H9 (cell line): ENCODE measurements around the gene HGS. TPM values are rescaled to one million over a fixed set of nuclear protein-coding genes. Genes with fewer than 3 reads are reported as not detected.

Source experiments
- DNase-seq: peaks from one replicate; pipeline ENCODE4 v3.0.0-alpha.2; 2017
- H2AFZ ChIP-seq: one replicate; pipeline ENCODE4 v1.6.1; 2013; ENCODE audit warnings: mild to moderate bottlenecking, low read length, control low read depth, moderate library complexity
- H2AK5ac ChIP-seq: 2 replicates; pipeline ENCODE4 v1.6.1; 2013; ENCODE audit warnings: low read length, control low read depth, mixed read lengths; ENCODE audit not compliant: insufficient read length
- H2BK120ac ChIP-seq: one replicate; pipeline ENCODE4 v1.6.1; 2013; ENCODE audit warnings: low read depth, mild to moderate bottlenecking, low read length, control low read depth, inconsistent platforms; ENCODE audit not compliant: poor library complexity, severe bottlenecking
- H2BK12ac ChIP-seq: 2 replicates; pipeline ENCODE4 v1.6.1; 2013; ENCODE audit warnings: low read length, control low read depth, mixed read lengths, low read depth; ENCODE audit not compliant: insufficient read length
- H2BK15ac ChIP-seq: 2 replicates; pipeline ENCODE4 v1.6.1; 2013; ENCODE audit warnings: low read depth, low read length, control low read depth
- H2BK20ac ChIP-seq: one replicate; pipeline ENCODE4 v1.6.1; 2013; ENCODE audit warnings: low read depth, mild to moderate bottlenecking, low read length, control low read depth, inconsistent platforms; ENCODE audit not compliant: poor library complexity, severe bottlenecking
- H2BK5ac ChIP-seq: 2 replicates; pipeline ENCODE4 v1.6.1; 2013; ENCODE audit warnings: low read length, control low read depth, mixed read lengths; ENCODE audit not compliant: insufficient read length
- H3K14ac ChIP-seq: 2 replicates; pipeline ENCODE4 v1.6.1; 2013; ENCODE audit warnings: low read length, control low read depth; ENCODE audit not compliant: insufficient read depth
- H3K18ac ChIP-seq: 2 replicates; pipeline ENCODE4 v1.6.1; 2013; ENCODE audit warnings: low read depth, mild to moderate bottlenecking, mixed read lengths, low read length, control low read depth; ENCODE audit not compliant: insufficient read length
- H3K23ac ChIP-seq: 2 replicates; pipeline ENCODE4 v1.6.1; 2013; ENCODE audit warnings: low read length, control low read depth, mixed read lengths, low read depth; ENCODE audit not compliant: insufficient read length
- H3K23me2 ChIP-seq: 2 replicates; pipeline ENCODE4 v1.6.1; 2013; ENCODE audit warnings: low read depth, mild to moderate bottlenecking, mixed read lengths, low read length, control low read depth; ENCODE audit not compliant: insufficient read length, poor library complexity, severe bottlenecking
- H3K27ac ChIP-seq: 2 replicates; pipeline ENCODE4 v1.5.1; 2013; ENCODE audit warnings: low read length, control low read depth, mixed read lengths, low read depth; ENCODE audit not compliant: insufficient read length
- H3K27me3 ChIP-seq: 2 replicates; pipeline ENCODE4 v1.6.1; 2013; ENCODE audit warnings: low read length, control low read depth, inconsistent platforms; ENCODE audit not compliant: insufficient read depth
- H3K4ac ChIP-seq: 2 replicates; pipeline ENCODE4 v1.6.1; 2013; ENCODE audit warnings: low read depth, mild to moderate bottlenecking, control low read depth, inconsistent platforms, low read length, moderate library complexity
- H3K4me1 ChIP-seq: 2 replicates; pipeline ENCODE4 v1.6.1; 2013; ENCODE audit warnings: low read length, control low read depth, inconsistent platforms; ENCODE audit not compliant: insufficient read depth
- H3K4me2 ChIP-seq: 2 replicates; pipeline ENCODE4 v1.6.1; 2013; ENCODE audit warnings: low read length, control low read depth, mixed read lengths; ENCODE audit not compliant: insufficient read length, insufficient read depth
- H3K56ac ChIP-seq: 2 replicates; pipeline ENCODE4 v1.6.1; 2013; ENCODE audit warnings: low read depth, mild to moderate bottlenecking, mixed read lengths, low read length, control low read depth; ENCODE audit not compliant: insufficient read length
- H3K79me1 ChIP-seq: 2 replicates; pipeline ENCODE4 v1.6.1; 2013; ENCODE audit warnings: low read depth, mild to moderate bottlenecking, moderate library complexity, low read length, control low read depth, inconsistent platforms; ENCODE audit not compliant: insufficient read depth, poor library complexity, severe bottlenecking
- H3K79me2 ChIP-seq: 2 replicates; pipeline ENCODE4 v1.6.1; 2013; ENCODE audit warnings: low read length, control low read depth, inconsistent platforms; ENCODE audit not compliant: insufficient read depth
- H3K9ac ChIP-seq: 2 replicates; pipeline ENCODE4 v1.6.1; 2013; ENCODE audit warnings: low read length, control low read depth, mixed read lengths; ENCODE audit not compliant: insufficient read length; ENCODE audit errors: extremely low read depth
- H3K9me3 ChIP-seq: one replicate; pipeline ENCODE4 v1.6.1; 2013; ENCODE audit warnings: low read depth, low read length, inconsistent platforms; ENCODE audit not compliant: control insufficient read depth
- H3T11ph ChIP-seq: one replicate; pipeline ENCODE4 v1.6.1; 2013; ENCODE audit warnings: mild to moderate bottlenecking, low read length, control low read depth, inconsistent platforms
- H4K20me1 ChIP-seq: one replicate; pipeline ENCODE4 v1.6.1; 2013; ENCODE audit not compliant: control insufficient read depth, insufficient read length, insufficient read depth
- H4K5ac ChIP-seq: 2 replicates; pipeline ENCODE4 v1.6.1; 2013; ENCODE audit warnings: low read depth, mild to moderate bottlenecking, mixed read lengths, low read length, control low read depth; ENCODE audit not compliant: insufficient read length
- H4K8ac ChIP-seq: replicated peaks from 2 replicates; pipeline ENCODE4 v1.6.1; 2013; ENCODE audit warnings: low read length, control low read depth, mixed read lengths, low read depth; ENCODE audit not compliant: insufficient read length
- H4K91ac ChIP-seq: 2 replicates; pipeline ENCODE4 v1.6.1; 2013; ENCODE audit warnings: low read depth, mild to moderate bottlenecking, moderate library complexity, mixed read lengths, low read length, control low read depth; ENCODE audit not compliant: insufficient read length
- H3K27ac Mint-ChIP-seq, 3 experiments: 2 replicates in 2 of 3; 3 replicates in 1 of 3; pipeline ENCODE4 v1.8.0; 2020 to 2021; ENCODE audit warnings: mixed read lengths in 3 of 3, mild to moderate bottlenecking in 1 of 3, moderate library complexity in 1 of 3
- H3K27me3 Mint-ChIP-seq: 2 replicates; pipeline ENCODE4 v1.8.0; 2021; ENCODE audit warnings: low read depth, mild to moderate bottlenecking, moderate library complexity, mixed read lengths
- H3K36me3 Mint-ChIP-seq, 3 experiments: 2 replicates in 2 of 3; 3 replicates in 1 of 3; pipeline ENCODE4 v1.8.0; 2020 to 2021; ENCODE audit warnings: low read depth in 3 of 3, mixed read lengths in 3 of 3; ENCODE audit not compliant: insufficient read depth in 1 of 3
- H3K4me1 Mint-ChIP-seq, 2 experiments: 2 replicates each; pipeline ENCODE4 v1.8.0; 2020; ENCODE audit warnings: mixed read lengths in 2 of 2
- H3K4me3 Mint-ChIP-seq, 2 experiments: 2 replicates in 1 of 2; 3 replicates in 1 of 2; pipeline ENCODE4 v1.8.0; 2020 to 2021; ENCODE audit warnings: mild to moderate bottlenecking in 2 of 2, mixed read lengths in 2 of 2, moderate library complexity in 1 of 2
- H3K9me3 Mint-ChIP-seq, 2 experiments: 2 replicates in 1 of 2; 3 replicates in 1 of 2; pipeline ENCODE4 v1.8.0; 2020; ENCODE audit warnings: mild to moderate bottlenecking in 2 of 2, mixed read lengths in 2 of 2, moderate library complexity in 1 of 2
- CTCF ChIP-seq: fragments of 200-600 bp; sonication (generic); conservative IDR thresholded peaks from 3 replicates; pipeline ENCODE4 v1.8.0; 2021; ENCODE audit warnings: antibody characterized with exemption, mild to moderate bottlenecking
- WGBS: extraction: QIAGEN DNeasy Blood & Tissue Kit; methylation state at CpG from one replicate; pipeline ENCODE4 v1.1.7; 2013; ENCODE audit warnings: missing lambda C conversion rate, low lambda C conversion rate, mixed read lengths; ENCODE audit not compliant: insufficient read length; ENCODE audit errors: extremely low coverage; 5-methylcytosine and 5-hydroxymethylcytosine counted together
- total RNA-seq: library from RNA; stranded (reverse); gene quantifications from 2 replicates; pipeline ENCODE4 v1.2.1, GENCODE V29; 2021

The HGS gene
- total RNA-seq, 1 experiment from 2014 or later: 106 TPM

GRCh38 chr17:81688616-81689015 is 4.8 kb downstream of the HGS start:
- H3K9me3 Mint-ChIP-seq: no peaks in the 10 kb centered on the region
- no peak overlapping the region for H3K4me2 ChIP-seq
- TF ChIP-seq CTCF: no peak
- peaks cover 6% of the 10 kb centered on the region; the same call in 1 of the 2 replicates for H3K79me2 ChIP-seq
- H3K27ac Mint-ChIP-seq: peak overlapping the region in 1 of 3 experiments; percentile 44; a peak in 2 of 7 replicates
- H3K23ac ChIP-seq: no peak overlapping the region
- H3K9ac ChIP-seq: no peak overlapping the region
- H3K18ac ChIP-seq: no peak overlapping the region
- H4K5ac ChIP-seq: no peak overlapping the region
- H2BK5ac ChIP-seq: no peak overlapping the region
- peaks cover 7 to 11% of the 10 kb centered on the region in 2 experiments for H3K4me1 Mint-ChIP-seq
- WGBS: no CpG with 5 or more reads among the region's 14 CpGs
- H3K9me3 ChIP-seq: no peaks in the 10 kb centered on the region
- no peaks in the 10 kb centered on the region for H3K27me3 ChIP-seq
- H2BK120ac ChIP-seq: no peak overlapping the region
- no peak for DNase-seq
- no peak overlapping the region for H3K27ac ChIP-seq
- H3K56ac ChIP-seq: no peak overlapping the region
- H4K8ac ChIP-seq: no peak overlapping the region
- H2BK20ac ChIP-seq: no peak overlapping the region
- no peaks in the 10 kb centered on the region for H4K20me1 ChIP-seq
- H3K79me1 ChIP-seq: peaks cover 5% of the 10 kb centered on the region
- no peak overlapping the region for H2AFZ ChIP-seq
- H3T11ph ChIP-seq: no peak overlapping the region
- H4K91ac ChIP-seq: no peak overlapping the region
- no peak overlapping the region for H3K4ac ChIP-seq
- H3K14ac ChIP-seq: no peak overlapping the region
- H2AK5ac ChIP-seq: no peak overlapping the region
- no peak overlapping the region for H2BK12ac ChIP-seq
- peaks cover 6% of the 10 kb centered on the region for H3K23me2 ChIP-seq
- no peak overlapping the region for H2BK15ac ChIP-seq
- no peak overlapping the region for H3K4me3 Mint-ChIP-seq
- H3K4me1 ChIP-seq: no peaks in the 10 kb centered on the region
- no peaks in the 10 kb centered on the region for H3K27me3 Mint-ChIP-seq
- peaks cover 37 to 64% (median 59%) of the 10 kb centered on the region in 3 experiments for H3K36me3 Mint-ChIP-seq
